T-helper 1 cell treated with Interleukin-12 subunit alpha and Interleukin-12 subunit beta and Interleukin-4 antibody, amounts not matched to agents 30 ng/mL and 1 ng/mL, for 36 hours (primary cell): Measurements from ENCODE around the gene KIAA0753. TPM values are rescaled to one million over a fixed set of nuclear protein-coding genes. Genes with fewer than 3 reads are reported as not detected.
"Not testable (repeated sequence)": the region's sequence is repeated elsewhere in the genome, so short reads cannot be mapped to it uniquely, and the experiment has no call there.

Source experiments
- intact Hi-C: fragments of 100-400 bp; cut with micrococcal nuclease; formaldehyde crosslinking; loops from one replicate; pipeline ENCODE4 v1.15.1; 2024
- total RNA-seq: library from RNA; stranded (reverse); gene quantifications from 2 replicates; pipeline ENCODE4 v1.2.3, GENCODE V29; 2022

KIAA0753 gene
- total RNA-seq, 1 donor from 2014 or later: 22.4 TPM

- intact Hi-C loops: no loop called here
Observed at GRCh38 chr17:6603744-6604325, 36.7 kb downstream of the KIAA0753 start.

- intact Hi-C loops: no loop called here
Observed at GRCh38 chr17:6602141-6602540, 38.4 kb downstream of the KIAA0753 start.

GRCh38 chr17:6599364-6599763 lies 41.1 kb downstream of the KIAA0753 start:
- intact Hi-C loops: no loop called here

GRCh38 chr17:6597727-6598126 lies 42.8 kb downstream of the KIAA0753 start:
- intact Hi-C loops: no loop called here

- intact Hi-C loops: no loop called here
Observed at GRCh38 chr17:6596941-6597340, 43.6 kb downstream of the KIAA0753 start.

GRCh38 chr17:6596511-6596910 lies 44.0 kb downstream of the KIAA0753 start:
- intact Hi-C loops: no loop called here

- intact Hi-C loops: no loop called here
Observed at GRCh38 chr17:6596081-6596480, 44.4 kb downstream of the KIAA0753 start.

- intact Hi-C loops: not testable (repeated sequence)
Observed at GRCh38 chr17:6593371-6593770, 47.1 kb downstream of the KIAA0753 start.

- intact Hi-C loops: no loop called here
Observed at GRCh38 chr17:6592173-6592572, 48.3 kb downstream of the KIAA0753 start.

- intact Hi-C loops: no loop called here
Observed at GRCh38 chr17:6591599-6592158, 48.8 kb downstream of the KIAA0753 start.

- intact Hi-C loops: no loop called here
Observed at GRCh38 chr17:6589266-6589946, 51.1 kb downstream of the KIAA0753 start.

- intact Hi-C loops: no loop called here
Observed at GRCh38 chr17:6588165-6588564, 52.3 kb downstream of the KIAA0753 start.

GRCh38 chr17:6587310-6587709 lies 53.2 kb downstream of the KIAA0753 start:
- intact Hi-C loops: no loop called here

GRCh38 chr17:6583411-6583810 lies 57.1 kb downstream of the KIAA0753 start:
- intact Hi-C loops: no loop called here

GRCh38 chr17:6580625-6581024 lies 59.9 kb downstream of the KIAA0753 start:
- intact Hi-C loops: no loop called here

GRCh38 chr17:6578491-6578890 lies 62.0 kb downstream of the KIAA0753 start:
- intact Hi-C loops: no loop called here

- intact Hi-C loops: no loop called here
Observed at GRCh38 chr17:6577686-6578263, 62.7 kb downstream of the KIAA0753 start.

- intact Hi-C loops: no loop called here
Observed at GRCh38 chr17:6576038-6576785, 64.3 kb downstream of the KIAA0753 start.

GRCh38 chr17:6575596-6575988 lies 64.9 kb downstream of the KIAA0753 start:
- intact Hi-C loops: no loop called here

GRCh38 chr17:6574687-6575595 lies 65.6 kb downstream of the KIAA0753 start:
- intact Hi-C loops: no loop called here
